Measurements from ENCODE around the gene TPRA1. TPM values are rescaled to one million over a fixed set of nuclear protein-coding genes. Genes with fewer than 3 reads are reported as not detected.

The TPRA1 gene
- total and polyA plus RNA-seq, 2 of the 4 experiments (the other 2 are of a cell fraction), result 17.9 to 40.1 TPM

GRCh38 chr3:127600749-127601456 lies 10.4 kb upstream of the TPRA1 start:
- Histone ChIP-seq H3K9ac (ENCODE audit: low read depth, low read length) (no peak overlapping the region), H3K4me2 (ENCODE audit: low read depth, low read length) (no peak overlapping the region)
- intact Hi-C loops (cut with micrococcal nuclease), result no loop called here

More at GRCh38 chr3:127600749-127601456, 10.4 kb upstream of the TPRA1 start:
- BruUV-seq (replicated peaks), result no TSS peak
- no peak overlapping the region for H3K56ac ChIP-seq (ENCODE audit: extremely low read depth, insufficient read depth, low read length)
- dilution Hi-C loops (cut with HindIII; ENCODE audit: low sequenced_read_pairs, unreplicated experiment), result no loop called here
- no peaks in the 10 kb centered on the region for H4K20me1 ChIP-seq (ENCODE audit: insufficient read depth, low read length)
- ATAC-seq (ENCODE audit: low read depth) (no peak), DNase-seq (no peak)
- peaks cover 1% of the 10 kb centered on the region; the same call in 1 of the 2 replicates for H3K4me1 ChIP-seq (ENCODE audit: control insufficient read depth, insufficient read depth, low read length)
- POLR2A ChIA-PET (ENCODE audit: unreplicated experiment), result no interaction called here
- H3K18ac ChIP-seq (ENCODE audit: low read depth, low read length), result no peak overlapping the region
- H3K36me3 ChIP-seq (ENCODE audit: control insufficient read depth, insufficient read depth, low read length), result peaks cover 9% of the 10 kb centered on the region
- H3K79me1 ChIP-seq (ENCODE audit: low read depth in 1 of 2, low read length in 2 of 2), result peaks cover 13 to 28% of the 10 kb centered on the region in 2 experiments
- no peak overlapping the region for H3K27ac ChIP-seq (ENCODE audit: insufficient read depth, low read length)
- no peak overlapping the region for H2AK9ac ChIP-seq (replicated peaks; ENCODE audit: low read depth, low read length, poor library complexity)
- no peak overlapping the region for H2AFZ ChIP-seq (replicated peaks; ENCODE audit: low read length, poor library complexity)
- H2BK5ac ChIP-seq (ENCODE audit: low read depth, low read length, poor library complexity, severe bottlenecking), result no peak overlapping the region
- H3K14ac ChIP-seq (replicated peaks; ENCODE audit: low read depth, low read length), result no peak overlapping the region
- H2BK20ac ChIP-seq (ENCODE audit: low read depth, low read length), result no peak overlapping the region
- H3K9me3 ChIP-seq (ENCODE audit: control insufficient read depth, insufficient read depth, low read length), result no peaks in the 10 kb centered on the region
- no peak overlapping the region for H4K91ac ChIP-seq (ENCODE audit: insufficient read depth, low read depth, low read length)
- TF ChIP-seq RFX5 (IDR thresholded peaks at IDR 0.05; ENCODE audit: low read depth, low read length) (no peak), MXI1 (IDR thresholded peaks at IDR 0.05; ENCODE audit: borderline replicate concordance, low read depth, low read length) (no peak), CHD1 (IDR thresholded peaks at IDR 0.05; ENCODE audit: low read depth, low read length) (no peak), NFE2L2 (IDR thresholded peaks at IDR 0.05; ENCODE audit: low read depth, low read length) (no peak), POLR2A (IDR thresholded peaks at IDR 0.05; ENCODE audit: low read depth, low read length) (no peak), SMC3 (IDR thresholded peaks at IDR 0.05; ENCODE audit: low read depth, low read length) (no peak), RCOR1 (IDR thresholded peaks at IDR 0.05; ENCODE audit: insufficient replicate concordance, low read length) (no peak), FOS (IDR thresholded peaks at IDR 0.05; ENCODE audit: low read depth, low read length) (no peak), ELK1 (IDR thresholded peaks at IDR 0.05; ENCODE audit: borderline replicate concordance, low read depth, low read length) (no peak), MAZ (IDR thresholded peaks at IDR 0.05; ENCODE audit: borderline replicate concordance, low read depth, low read length) (no peak), RAD21 (IDR thresholded peaks at IDR 0.05; ENCODE audit: low read length) (no peak), MAFK (IDR thresholded peaks at IDR 0.05; ENCODE audit: low read depth, low read length) (no peak), BHLHE40 (IDR thresholded peaks at IDR 0.05; ENCODE audit: low read depth, low read length) (no peak), CEBPB (IDR thresholded peaks at IDR 0.05; ENCODE audit: low read depth, low read length) (no peak)
- TF ChIP-seq, protein P1, sequence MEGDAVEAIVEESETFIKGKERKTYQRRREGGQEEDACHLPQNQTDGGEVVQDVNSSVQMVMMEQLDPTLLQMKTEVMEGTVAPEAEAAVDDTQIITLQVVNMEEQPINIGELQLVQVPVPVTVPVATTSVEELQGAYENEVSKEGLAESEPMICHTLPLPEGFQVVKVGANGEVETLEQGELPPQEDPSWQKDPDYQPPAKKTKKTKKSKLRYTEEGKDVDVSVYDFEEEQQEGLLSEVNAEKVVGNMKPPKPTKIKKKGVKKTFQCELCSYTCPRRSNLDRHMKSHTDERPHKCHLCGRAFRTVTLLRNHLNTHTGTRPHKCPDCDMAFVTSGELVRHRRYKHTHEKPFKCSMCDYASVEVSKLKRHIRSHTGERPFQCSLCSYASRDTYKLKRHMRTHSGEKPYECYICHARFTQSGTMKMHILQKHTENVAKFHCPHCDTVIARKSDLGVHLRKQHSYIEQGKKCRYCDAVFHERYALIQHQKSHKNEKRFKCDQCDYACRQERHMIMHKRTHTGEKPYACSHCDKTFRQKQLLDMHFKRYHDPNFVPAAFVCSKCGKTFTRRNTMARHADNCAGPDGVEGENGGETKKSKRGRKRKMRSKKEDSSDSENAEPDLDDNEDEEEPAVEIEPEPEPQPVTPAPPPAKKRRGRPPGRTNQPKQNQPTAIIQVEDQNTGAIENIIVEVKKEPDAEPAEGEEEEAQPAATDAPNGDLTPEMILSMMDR (conservative IDR thresholded peaks at IDR 0.05; ENCODE audit: low read depth, low read length), result no peak
- TF ChIP-seq, protein P2, sequence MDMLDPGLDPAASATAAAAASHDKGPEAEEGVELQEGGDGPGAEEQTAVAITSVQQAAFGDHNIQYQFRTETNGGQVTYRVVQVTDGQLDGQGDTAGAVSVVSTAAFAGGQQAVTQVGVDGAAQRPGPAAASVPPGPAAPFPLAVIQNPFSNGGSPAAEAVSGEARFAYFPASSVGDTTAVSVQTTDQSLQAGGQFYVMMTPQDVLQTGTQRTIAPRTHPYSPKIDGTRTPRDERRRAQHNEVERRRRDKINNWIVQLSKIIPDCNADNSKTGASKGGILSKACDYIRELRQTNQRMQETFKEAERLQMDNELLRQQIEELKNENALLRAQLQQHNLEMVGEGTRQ (IDR thresholded peaks at IDR 0.05; ENCODE audit: low read depth, low read length), result no peak
- no peak overlapping the region for H3K23ac ChIP-seq (ENCODE audit: low read depth, low read length)
- H3K4me3 ChIP-seq (ENCODE audit: insufficient read depth, low read depth, low read length), result no peak overlapping the region
- no peak overlapping the region for H2AK5ac ChIP-seq (ENCODE audit: low read depth, low read length)
- H4K8ac ChIP-seq (ENCODE audit: low read depth in 2 of 2, low read length in 2 of 2), result no peak overlapping the region
- no CpG with 5 or more reads among the region's 6 CpGs for WGBS, 2 experiments (ENCODE audit: extremely low coverage in 2 of 2, insufficient read length in 1 of 2)
- no peak overlapping the region for H4K5ac ChIP-seq (ENCODE audit: low read depth, low read length)
- H3K27me3 ChIP-seq (ENCODE audit: control insufficient read depth, insufficient read depth, low read length), result no peaks in the 10 kb centered on the region
- H3K9me1 ChIP-seq (ENCODE audit: insufficient read depth, low read length), result peaks cover 6% of the 10 kb centered on the region; the same call in 1 of the 2 replicates
- CTCF ChIA-PET, result no interaction called here
- H3K4ac ChIP-seq (ENCODE audit: low read depth, low read length), result no peak overlapping the region
- H2BK15ac ChIP-seq (ENCODE audit: low read depth, low read length), result no peak overlapping the region
- H2BK120ac ChIP-seq (ENCODE audit: low read depth, low read length), result no peak overlapping the region
- in situ Hi-C loops (cut with MboI; ENCODE audit: low sequenced_read_pairs), result no loop called here
